HepG2 (cell line): Measurements from ENCODE around the gene ELOVL2. TPM values are rescaled to one million over a fixed set of nuclear protein-coding genes. Genes with fewer than 3 reads are reported as not detected.

Experiments
- ATAC-seq: fragments of 200-7000 bp; cut with Tn5 transposase; 3 replicates; pipeline ENCODE4 v1.9.1; 2020; ENCODE audit warnings: mild to moderate bottlenecking, moderate library complexity
- BruUV-seq: library from RNA; stranded (reverse); fragments of 400-500 nt; replicated peaks from 2 replicates; lab custom pipeline; 2021; lab: Mats Ljungman, UMichigan
- CTCF ChIA-PET: fragments of 300-600 bp; formaldehyde crosslinking; extraction: SDS; loops from one replicate; lab custom pipeline; 2021; ENCODE audit warnings: low total read pairs, inconsistent platforms, low intra/inter-chr PET ratio; lab: Yijun Ruan, JAX
- POLR2A ChIA-PET: fragments of 350-600 bp; sonication (Branson Sonifier 250); formaldehyde crosslinking; loops from one replicate; lab custom pipeline; 2020; ENCODE audit warnings: antibody characterized with exemption, inconsistent platforms; lab: Yijun Ruan, JAX
- DNase-seq: peaks from one replicate; pipeline ENCODE4 v3.0.0-alpha.2; 2015; ENCODE audit warnings: low spot score
- FAIRE-seq: peaks from 3 replicates; lab custom pipeline; 2011; peaks lifted over from hg19 to GRCh38; lab: Jason Lieb, UNC
- H2AFZ ChIP-seq: one replicate; pipeline ENCODE4 v1.6.1; 2011; ENCODE audit warnings: low read length, inconsistent platforms
- H3K27ac ChIP-seq: fragments of 300-600 bp; 3 replicates; pipeline ENCODE4 v1.8.0; 2011; ENCODE audit warnings: mixed run types, mild to moderate bottlenecking, mixed read lengths, low read length, inconsistent platforms; ENCODE audit not compliant: insufficient read depth; ENCODE audit errors: extremely low read length
- H3K27me3 ChIP-seq, 2 experiments: fragments of 200-600 bp in 1 of 2; 2 replicates in 1 of 2; 3 replicates in 1 of 2; pipeline versions ENCODE4 v1.6.0 to v1.8.0; 2011; ENCODE audit warnings: low read length in 2 of 2, mild to moderate bottlenecking in 2 of 2, moderate library complexity in 2 of 2, inconsistent platforms in 1 of 2; ENCODE audit not compliant: insufficient read depth in 2 of 2, control insufficient read depth in 1 of 2
- H3K36me3 ChIP-seq, 2 experiments: fragments of 200-600 bp in 1 of 2; replicated peaks in 1 of 2; 2 replicates in 1 of 2; 3 replicates in 1 of 2; pipeline versions ENCODE4 v1.5.1 to v1.8.0; 2011; ENCODE audit warnings: low read length in 2 of 2, inconsistent platforms in 1 of 2; ENCODE audit not compliant: insufficient read depth in 2 of 2, control insufficient read depth in 1 of 2
- H3K4me1 ChIP-seq: 2 replicates; pipeline ENCODE4 v1.5.1; 2012; ENCODE audit warnings: low read length, inconsistent platforms; ENCODE audit not compliant: insufficient read depth
- H3K4me2 ChIP-seq: 2 replicates; pipeline ENCODE4 v1.6.0; 2011; ENCODE audit warnings: low read depth, low read length, inconsistent platforms
- H3K4me3 ChIP-seq, 3 experiments: fragments of 200-600 bp in 1 of 3; sonication (generic), shearing (Covaris generic) in 1 of 3; replicated peaks in 1 of 3; 2 replicates each; pipeline ENCODE4 v1.5.1; 2011 to 2016; ENCODE audit warnings: low read length in 3 of 3, inconsistent platforms in 2 of 3, low read depth in 2 of 3, mild to moderate bottlenecking in 2 of 3, control low read depth in 1 of 3, mixed read lengths in 1 of 3; ENCODE audit not compliant: insufficient read depth in 1 of 3
- H3K79me2 ChIP-seq: one replicate; pipeline ENCODE4 v1.6.1; 2011; ENCODE audit warnings: low read length, inconsistent platforms; ENCODE audit not compliant: insufficient read depth
- H3K9ac ChIP-seq: 2 replicates; pipeline ENCODE4 v1.6.0; 2011; ENCODE audit warnings: mild to moderate bottlenecking, low read depth, low read length, inconsistent platforms; ENCODE audit not compliant: insufficient read depth
- H3K9me3 ChIP-seq: 2 replicates; pipeline ENCODE4 v1.5.1; 2012; ENCODE audit warnings: mild to moderate bottlenecking, low read length
- H4K20me1 ChIP-seq: 2 replicates; pipeline ENCODE4 v1.6.0; 2011; ENCODE audit warnings: inconsistent platforms, mild to moderate bottlenecking, low read length, moderate library complexity; ENCODE audit not compliant: insufficient read depth
- GFI1 ChIP-seq: sonication (generic); formaldehyde crosslinking; IDR thresholded peaks from 2 replicates; pipeline ENCODE4 v1.5.0; 2020; ENCODE audit warnings: missing genetic modification reagents, mild to moderate bottlenecking, borderline replicate concordance
- HNF4G ChIP-seq, 2 experiments: sonication (generic) in 1 of 2; formaldehyde crosslinking in 1 of 2; IDR thresholded peaks; 2 replicates each; pipeline versions ENCODE4 v1.4.0 to v1.6.1; 2011 to 2020; ENCODE audit warnings: borderline replicate concordance in 2 of 2, low read depth in 2 of 2, mild to moderate bottlenecking in 2 of 2, low read length in 1 of 2, missing genetic modification reagents in 1 of 2, moderate library complexity in 1 of 2
- MTA1 ChIP-seq: sonication (generic); formaldehyde crosslinking; IDR thresholded peaks from 2 replicates; pipeline ENCODE4 v1.4.0; 2020; ENCODE audit warnings: missing genetic modification reagents, mild to moderate bottlenecking, borderline replicate concordance
- NFYB ChIP-seq: sonication (generic); formaldehyde crosslinking; IDR thresholded peaks from 2 replicates; pipeline ENCODE4 v1.4.0; 2020; ENCODE audit warnings: missing genetic modification reagents
- NR2F2 ChIP-seq: IDR thresholded peaks from 2 replicates; pipeline ENCODE4 v1.6.1; 2012; ENCODE audit warnings: low read depth, inconsistent platforms, borderline replicate concordance
- SIX4 ChIP-seq: sonication (generic); formaldehyde crosslinking; IDR thresholded peaks from 2 replicates; pipeline ENCODE4 v1.4.0; 2020; ENCODE audit warnings: missing genetic modification reagents
- TAF15 ChIP-seq: fragments of 200-400 bp; formaldehyde crosslinking; IDR thresholded peaks from one replicate; pipeline ENCODE4 v1.6.1; 2018; ENCODE audit warnings: mild to moderate bottlenecking, low read depth, low read length; ENCODE audit not compliant: poor library complexity, severe bottlenecking
- ZBTB14 ChIP-seq: sonication (generic); formaldehyde crosslinking; IDR thresholded peaks from 2 replicates; pipeline ENCODE4 v1.4.0; 2020; ENCODE audit warnings: missing genetic modification reagents
- ZC3H13 ChIP-seq: sonication (generic); formaldehyde crosslinking; IDR thresholded peaks from 2 replicates; pipeline ENCODE4 v1.8.1; 2023; ENCODE audit warnings: mild to moderate bottlenecking, missing genetic modification reagents, moderate library complexity
- ZMYM4 ChIP-seq: sonication (generic); formaldehyde crosslinking; IDR thresholded peaks from 2 replicates; pipeline ENCODE4 v1.8.1; 2023; ENCODE audit warnings: mild to moderate bottlenecking, missing genetic modification reagents
- ZNF143 ChIP-seq: sonication (generic); formaldehyde crosslinking; IDR thresholded peaks from 2 replicates; pipeline ENCODE4 v1.4.0; 2020; ENCODE audit warnings: missing genetic modification reagents
- WGBS: methylation state at CpG from one replicate; pipeline ENCODE4 v1.1.6; 2017; ENCODE audit warnings: low lambda C conversion rate; 5-methylcytosine and 5-hydroxymethylcytosine counted together
- in situ Hi-C: cut with HindIII; loops from 2 replicates; pipeline ENCODE4 v1.10.0; 2017; ENCODE audit warnings: low pct_unique_long_range_greater_than_20kb; ENCODE audit not compliant: extremely low pct_ligation_motif_present
- intact Hi-C: fragments of 100-400 bp; cut with micrococcal nuclease; formaldehyde crosslinking; loops from one replicate; pipeline ENCODE4 v1.10.0; 2022; ENCODE audit not compliant: unreplicated experiment
- polyA plus RNA-seq, 8 experiments: library from polyadenylated mRNA; depleted of rRNA in 3 of 8; stranded (reverse) in 7 of 8; unstranded in 1 of 8; fragments of >200 nt; fragmentation: Illumina TruSeq in 4 of 8; extraction: Trizol in 4 of 8; gene quantifications; 2 replicates each; pipeline versions ENCODE4 v1.2.1 to v1.2.3, GENCODE V29; 2011 to 2016; ENCODE audit warnings: low read depth in 4 of 8, missing spikeins in 1 of 8, mixed read lengths in 1 of 8; ENCODE audit not compliant: insufficient read depth in 1 of 8
- total RNA-seq, 5 experiments: library from RNA; depleted of rRNA; stranded (reverse); fragments of >200 nt; fragmentation: Illumina TruSeq; extraction: Trizol; gene quantifications; 2 replicates each; pipeline ENCODE4 v1.2.3, GENCODE V29; 2016; ENCODE audit warnings: low read depth in 1 of 5
- TF ChIP-seq, protein P1 (sequence below): sonication (generic); formaldehyde crosslinking; conservative IDR thresholded peaks from 2 replicates; pipeline ENCODE4 v1.4.0; 2020; ENCODE audit warnings: mild to moderate bottlenecking, missing genetic modification reagents, moderate library complexity
- TF ChIP-seq, protein P2 (sequence below): sonication (generic); formaldehyde crosslinking; IDR thresholded peaks from 2 replicates; pipeline ENCODE4 v1.5.0; 2020; ENCODE audit warnings: missing genetic modification reagents

The ELOVL2 gene
- total and polyA plus RNA-seq, 2 of the 13 experiments (the other 11 are each of a cell fraction or from before 2014, with no cell fraction given): 43.6 to 65.4 TPM

GRCh38 chr6:11002176-11002575 is 41.9 kb downstream of the ELOVL2 start (continued):
- TF ChIP-seq TAF15 (no peak), NR2F2 (peak; percentile 58; the same call in 1 of the 2 replicates), MTA1 (no peak), ZBTB14 (CRISPR knock-in tag) (no peak), ZMYM4 (peak; percentile 15; the same call in 1 of the 2 replicates), ZNF143 (CRISPR knock-in tag) (no peak), GFI1 (peak; percentile 91)
- TF ChIP-seq, protein P1, sequence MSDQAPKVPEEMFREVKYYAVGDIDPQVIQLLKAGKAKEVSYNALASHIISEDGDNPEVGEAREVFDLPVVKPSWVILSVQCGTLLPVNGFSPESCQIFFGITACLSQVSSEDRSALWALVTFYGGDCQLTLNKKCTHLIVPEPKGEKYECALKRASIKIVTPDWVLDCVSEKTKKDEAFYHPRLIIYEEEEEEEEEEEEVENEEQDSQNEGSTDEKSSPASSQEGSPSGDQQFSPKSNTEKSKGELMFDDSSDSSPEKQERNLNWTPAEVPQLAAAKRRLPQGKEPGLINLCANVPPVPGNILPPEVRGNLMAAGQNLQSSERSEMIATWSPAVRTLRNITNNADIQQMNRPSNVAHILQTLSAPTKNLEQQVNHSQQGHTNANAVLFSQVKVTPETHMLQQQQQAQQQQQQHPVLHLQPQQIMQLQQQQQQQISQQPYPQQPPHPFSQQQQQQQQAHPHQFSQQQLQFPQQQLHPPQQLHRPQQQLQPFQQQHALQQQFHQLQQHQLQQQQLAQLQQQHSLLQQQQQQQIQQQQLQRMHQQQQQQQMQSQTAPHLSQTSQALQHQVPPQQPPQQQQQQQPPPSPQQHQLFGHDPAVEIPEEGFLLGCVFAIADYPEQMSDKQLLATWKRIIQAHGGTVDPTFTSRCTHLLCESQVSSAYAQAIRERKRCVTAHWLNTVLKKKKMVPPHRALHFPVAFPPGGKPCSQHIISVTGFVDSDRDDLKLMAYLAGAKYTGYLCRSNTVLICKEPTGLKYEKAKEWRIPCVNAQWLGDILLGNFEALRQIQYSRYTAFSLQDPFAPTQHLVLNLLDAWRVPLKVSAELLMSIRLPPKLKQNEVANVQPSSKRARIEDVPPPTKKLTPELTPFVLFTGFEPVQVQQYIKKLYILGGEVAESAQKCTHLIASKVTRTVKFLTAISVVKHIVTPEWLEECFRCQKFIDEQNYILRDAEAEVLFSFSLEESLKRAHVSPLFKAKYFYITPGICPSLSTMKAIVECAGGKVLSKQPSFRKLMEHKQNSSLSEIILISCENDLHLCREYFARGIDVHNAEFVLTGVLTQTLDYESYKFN (CRISPR knock-in tag): 0 out of 2 replicates have a peak, but pooled peaks have one; percentile 20

GRCh38 chr6:10999994-11000393 is 44.1 kb downstream of the ELOVL2 start:
- in situ Hi-C loops (no loop called here), intact Hi-C loops (loop anchor here (10.0 kb wide), 1 partner anchor 45 kb away; the partner anchor contains the start of gene ELOVL2)
- no peak overlapping the region for H3K27ac ChIP-seq
- no TSS peak for BruUV-seq
- FAIRE-seq: no peak
- H3K4me1 ChIP-seq: peaks cover 26% of the 10 kb centered on the region
- no peaks in the 10 kb centered on the region for H3K9me3 ChIP-seq
- peaks cover 8 to 37% of the 10 kb centered on the region in 2 experiments for H3K36me3 ChIP-seq
- H3K27me3 ChIP-seq: no peaks in the 10 kb centered on the region
- H4K20me1 ChIP-seq: no peaks in the 10 kb centered on the region
- CTCF ChIA-PET: no interaction called here
- 99% methylated on average over 2 of the region's 2 CpGs for WGBS
- no peak overlapping the region for H3K9ac ChIP-seq
- no peak for DNase-seq
- no peak overlapping the region for H3K4me3 ChIP-seq
- no peak for ATAC-seq
- POLR2A ChIA-PET: interaction anchor here (1.7 kb wide), 1 partner anchor 8 kb away, joined by 4 read pairs; no protein-coding TSS in a partner anchor
- H2AFZ ChIP-seq: no peak overlapping the region
- H3K4me2 ChIP-seq: no peak overlapping the region
- no peaks in the 10 kb centered on the region for H3K79me2 ChIP-seq
- TF ChIP-seq SIX4 (CRISPR knock-in tag) (no peak), HNF4G (IDR thresholded peaks at IDR 0.05; ENCODE audit: borderline replicate concordance, low read depth, low read length) (no peak), HNF4G (CRISPR knock-in tag; IDR thresholded peaks at IDR 0.05; ENCODE audit: borderline replicate concordance, low read depth) (no peak), ZC3H13 (CRISPR knock-in tag) (no peak), NFYB (CRISPR knock-in tag) (no peak)
- TF ChIP-seq, protein P2, sequence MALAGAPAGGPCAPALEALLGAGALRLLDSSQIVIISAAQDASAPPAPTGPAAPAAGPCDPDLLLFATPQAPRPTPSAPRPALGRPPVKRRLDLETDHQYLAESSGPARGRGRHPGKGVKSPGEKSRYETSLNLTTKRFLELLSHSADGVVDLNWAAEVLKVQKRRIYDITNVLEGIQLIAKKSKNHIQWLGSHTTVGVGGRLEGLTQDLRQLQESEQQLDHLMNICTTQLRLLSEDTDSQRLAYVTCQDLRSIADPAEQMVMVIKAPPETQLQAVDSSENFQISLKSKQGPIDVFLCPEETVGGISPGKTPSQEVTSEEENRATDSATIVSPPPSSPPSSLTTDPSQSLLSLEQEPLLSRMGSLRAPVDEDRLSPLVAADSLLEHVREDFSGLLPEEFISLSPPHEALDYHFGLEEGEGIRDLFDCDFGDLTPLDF (CRISPR knock-in tag): no peak
